Measurements from ENCODE around the gene CTDSP2. TPM values are rescaled to one million over a fixed set of nuclear protein-coding genes. Genes with fewer than 3 reads are reported as not detected.

CTDSP2 gene
- total and polyA plus RNA-seq, 10 of the 15 experiments (the other 5 are each of a cell fraction or from before 2014, with no cell fraction given): 17.3 to 98.2 (median 54.1) TPM

GRCh38 chr12:57849035-57849434 is 2.5 kb upstream of the CTDSP2 start:
- Histone ChIP-seq H3K36me3 (ENCODE audit: control insufficient read depth in 2 of 2, insufficient read depth in 2 of 2, low read length in 1 of 2) (no peaks in the 10 kb centered on the region), H3K9ac (ENCODE audit: control insufficient read depth, insufficient read depth, low read length) (no peak overlapping the region), H3K4me3 (no peak overlapping the region), H3K27ac (ENCODE audit: control insufficient read depth, insufficient read depth) (no peak overlapping the region), H3K4me2 (ENCODE audit: control insufficient read depth, insufficient read depth) (no peak overlapping the region), H4K20me1 (ENCODE audit: control insufficient read depth, insufficient read depth) (no peaks in the 10 kb centered on the region), H3K9me3 (replicated peaks; ENCODE audit: control insufficient read depth, insufficient read depth, low read length) (no peaks in the 10 kb centered on the region; the same call in 2 of the 3 replicates), H3K27me3 (replicated peaks in 1 of 2; ENCODE audit: control insufficient read depth in 2 of 2, insufficient read depth in 2 of 2, low read length in 1 of 2) (peaks cover 5 to 8% of the 10 kb centered on the region in 2 experiments; a peak in 3 of 4 replicates), H3K79me2 (ENCODE audit: control insufficient read depth, insufficient read depth, low read length) (peaks cover 24% of the 10 kb centered on the region), H3K4me1 (ENCODE audit: control insufficient read depth, insufficient read depth, low read length) (peaks cover 17% of the 10 kb centered on the region), H2AFZ (ENCODE audit: control insufficient read depth, low read depth, low read length) (no peak overlapping the region)
- FAIRE-seq (no peak), ATAC-seq (no peak), DNase-seq (ENCODE audit: low read depth, low spot score) (no peak)
- WGBS (ENCODE audit: insufficient coverage, insufficient replicate concordance, low lambda C conversion rate, missing lambda C conversion rate): 73% methylated on average over 2 of the region's 2 CpGs
- in situ Hi-C loops (cut with MboI) (no loop called here), intact Hi-C loops (cut with micrococcal nuclease; ENCODE audit: unreplicated experiment) (no loop called here)
- CTCF ChIA-PET: interaction anchor here (1.2 kb wide), 1 partner anchor 22 kb away, joined by 3 read pairs; no protein-coding TSS in a partner anchor
- RAD21 ChIA-PET (ENCODE audit: unreplicated experiment): interaction anchor here (7.5 to 9.2 kb wide), 2 partner anchors 14 to 47 kb away, joined by 88 to 110 read pairs; no protein-coding TSS in a partner anchor
- SMC1A ChIA-PET (ENCODE audit: uncharacterized antibody, unreplicated experiment): interaction anchor here (1.8 to 17.6 kb wide), 2 partner anchors 13 to 52 kb away, joined by 3 to 416 read pairs; no protein-coding TSS in a partner anchor
- TF ChIP-seq TAF1 (IDR thresholded peaks at IDR 0.05; ENCODE audit: borderline replicate concordance, low read depth, low read length) (no peak), NBN (IDR thresholded peaks at IDR 0.05) (no peak), YY1 (IDR thresholded peaks at IDR 0.05; ENCODE audit: low read depth, low read length) (no peak), NRF1 (conservative IDR thresholded peaks at IDR 0.05; ENCODE audit: low read depth, low read length) (no peak), SIX5 (IDR thresholded peaks at IDR 0.05; ENCODE audit: low read depth, low read length, severe bottlenecking) (no peak), EZH2 (IDR thresholded peaks at IDR 0.05; ENCODE audit: borderline replicate concordance, control insufficient read depth, low read depth, low read length) (no peak), BCLAF1 (IDR thresholded peaks at IDR 0.05) (no peak), CTCF (IDR thresholded peaks at IDR 0.05 in 2 of 3, conservative IDR thresholded peaks at IDR 0.05 in 1 of 3; ENCODE audit: control insufficient read depth in 2 of 3, extremely low read depth in 1 of 3, insufficient read depth in 1 of 3, low read depth in 3 of 3, low read length in 3 of 3) (no peak), EGR1 (IDR thresholded peaks at IDR 0.05; ENCODE audit: borderline replicate concordance in 1 of 2, low read depth in 2 of 2, low read length in 2 of 2) (no peak), POLR2AphosphoS5 (IDR thresholded peaks at IDR 0.05; ENCODE audit: low read length) (no peak), NFYB (IDR thresholded peaks at IDR 0.05; ENCODE audit: insufficient read depth, low read depth, low read length) (no peak), HDAC6 (IDR thresholded peaks at IDR 0.05; ENCODE audit: unreplicated experiment) (no peak), BCL11A (IDR thresholded peaks at IDR 0.05; ENCODE audit: low read depth, low read length) (no peak), PBX3 (IDR thresholded peaks at IDR 0.05; ENCODE audit: insufficient replicate concordance, low read depth, low read length) (no peak), TCF7 (IDR thresholded peaks at IDR 0.05; ENCODE audit: borderline replicate concordance) (no peak), EP300 (IDR thresholded peaks at IDR 0.05; ENCODE audit: borderline replicate concordance in 1 of 2, control insufficient read depth in 1 of 2, low read depth in 2 of 2, low read length in 2 of 2) (no peak), CREB1 (IDR thresholded peaks at IDR 0.05; ENCODE audit: low read depth) (no peak), SMAD1 (IDR thresholded peaks at IDR 0.05; ENCODE audit: low read depth, partially characterized antibody) (no peak)
- POLR2A ChIA-PET: no interaction called here
- BruUV-seq (replicated peaks): no TSS peak
